ENCODE measurements around the gene FANCI. TPM values are rescaled to one million over a fixed set of nuclear protein-coding genes. Genes with fewer than 3 reads are reported as not detected.

FANCI gene
- total RNA-seq, 2 experiments from 2014 or later, result 180 TPM

- H3K36me3 Mint-ChIP-seq (ENCODE audit: low read depth), result no peaks in the 10 kb centered on the region
- H3K9me3 Mint-ChIP-seq, result no peaks in the 10 kb centered on the region
- ATAC-seq (no peak), DNase-seq (no peak)
- no peak overlapping the region for H3K4me3 Mint-ChIP-seq
- ChIA-PET POLR2A (no interaction called here), CTCF (interaction anchor here (1.0 to 7.8 kb wide), 2 partner anchors 11 to 37 kb away, joined by 3 to 81 read pairs; no protein-coding TSS in a partner anchor)
- no peaks in the 10 kb centered on the region for H3K4me1 Mint-ChIP-seq (ENCODE audit: low read depth)
- intact Hi-C loops (cut with micrococcal nuclease), result no loop called here
- TF ChIP-seq CTCF (IDR thresholded peaks at IDR 0.05), result no peak
- H3K27ac Mint-ChIP-seq, result no peak overlapping the region
- H3K27me3 Mint-ChIP-seq, result peaks cover 3% of the 10 kb centered on the region
Measured at GRCh38 chr15:89217031-89217430, 26.7 kb upstream of the FANCI start.

GRCh38 chr15:89217686-89218376 lies 25.9 kb upstream of the FANCI start:
- Mint-ChIP-seq H3K27me3 (peaks cover 3% of the 10 kb centered on the region), H3K4me1 (ENCODE audit: low read depth) (no peaks in the 10 kb centered on the region), H3K36me3 (ENCODE audit: low read depth) (no peaks in the 10 kb centered on the region), H3K9me3 (no peaks in the 10 kb centered on the region), H3K27ac (no peak overlapping the region), H3K4me3 (no peak overlapping the region)
- TF ChIP-seq CTCF (IDR thresholded peaks at IDR 0.05), result no peak
- intact Hi-C loops (cut with micrococcal nuclease), result no loop called here
- ChIA-PET POLR2A (no interaction called here), CTCF (interaction anchor here (1.0 to 7.8 kb wide), 2 partner anchors 12 to 38 kb away, joined by 3 to 81 read pairs; no protein-coding TSS in a partner anchor)
- ATAC-seq (no peak), DNase-seq (no peak)

- ATAC-seq (no peak), DNase-seq (no peak)
- Mint-ChIP-seq H3K27me3 (peaks cover 3% of the 10 kb centered on the region), H3K4me1 (ENCODE audit: low read depth) (no peaks in the 10 kb centered on the region), H3K27ac (no peak overlapping the region), H3K36me3 (ENCODE audit: low read depth) (no peaks in the 10 kb centered on the region), H3K9me3 (no peaks in the 10 kb centered on the region), H3K4me3 (no peak overlapping the region)
- POLR2A ChIA-PET, result no interaction called here
- TF ChIP-seq CTCF (IDR thresholded peaks at IDR 0.05), result no peak
- intact Hi-C loops (cut with micrococcal nuclease), result no loop called here
- CTCF ChIA-PET, result interaction anchor here (7.8 kb wide), 1 partner anchor 12 kb away, joined by 81 read pairs; no protein-coding TSS in a partner anchor
Measured at GRCh38 chr15:89218531-89218930, 25.2 kb upstream of the FANCI start.

- Mint-ChIP-seq H3K36me3 (ENCODE audit: low read depth) (no peaks in the 10 kb centered on the region), H3K4me1 (ENCODE audit: low read depth) (no peaks in the 10 kb centered on the region), H3K4me3 (no peak within 1 kb of the TSS), H3K27ac (no peak within 1 kb of the TSS), H3K27me3 (peaks cover 3% of the 10 kb centered on the region), H3K9me3 (no peaks in the 10 kb centered on the region)
- ChIA-PET POLR2A (interaction anchor here (0.6 kb wide), 1 partner anchor 267 kb away, joined by 4 read pairs; no protein-coding TSS in a partner anchor), CTCF (interaction anchor here (7.8 kb wide), 1 partner anchor 15 kb away, joined by 81 read pairs; no protein-coding TSS in a partner anchor)
- ATAC-seq (no peak), DNase-seq (no peak)
- TF ChIP-seq CTCF (IDR thresholded peaks at IDR 0.05), result no peak
- intact Hi-C loops (cut with micrococcal nuclease), result no loop called here
Measured at GRCh38 chr15:89221543-89221942, 22.2 kb upstream of the FANCI start, which contains the start of gene RLBP1. Gene RLBP1 (minus strand): TSS chr15:89221579. CDS start chr15:89218975, 2,604 bp downstream.

- intact Hi-C loops (cut with micrococcal nuclease), result no loop called here
- H3K27ac Mint-ChIP-seq, result no peak overlapping the region
- peaks cover 2% of the 10 kb centered on the region for H3K27me3 Mint-ChIP-seq
- H3K4me1 Mint-ChIP-seq (ENCODE audit: low read depth), result peaks cover 4% of the 10 kb centered on the region
- ChIA-PET CTCF (interaction anchor here (1.7 to 6.1 kb wide), 2 partner anchors 19 to 21 kb away, joined by 4 to 42 read pairs; no protein-coding TSS in a partner anchor), POLR2A (no interaction called here)
- no peak overlapping the region for H3K4me3 Mint-ChIP-seq
- H3K9me3 Mint-ChIP-seq, result no peaks in the 10 kb centered on the region
- DNase-seq, result no peak
- no peak for TF ChIP-seq CTCF (IDR thresholded peaks at IDR 0.05)
- H3K36me3 Mint-ChIP-seq (ENCODE audit: low read depth), result no peaks in the 10 kb centered on the region
- no peak for ATAC-seq
Measured at GRCh38 chr15:89225588-89225987, 18.2 kb upstream of the FANCI start.

Data from activated CD8-positive, alpha-beta T cell treated with anti-CD3 and anti-CD28 coated beads for 36 hours (primary cell).